GM18498 (cell line): ENCODE measurements around the gene ASB6.
"Not testable (repeated sequence)": the region's sequence is repeated elsewhere in the genome, so short reads cannot be mapped to it uniquely, and the experiment has no call there.

ENCODE experiments used
- ATAC-seq: cut with Tn5 transposase; IDR thresholded peaks from one replicate; pipeline ENCODE4 v1.9.1; 2021; ENCODE audit warnings: mild to moderate bottlenecking, moderate library complexity; ENCODE audit not compliant: unreplicated experiment

The ASB6 gene

DNA sequence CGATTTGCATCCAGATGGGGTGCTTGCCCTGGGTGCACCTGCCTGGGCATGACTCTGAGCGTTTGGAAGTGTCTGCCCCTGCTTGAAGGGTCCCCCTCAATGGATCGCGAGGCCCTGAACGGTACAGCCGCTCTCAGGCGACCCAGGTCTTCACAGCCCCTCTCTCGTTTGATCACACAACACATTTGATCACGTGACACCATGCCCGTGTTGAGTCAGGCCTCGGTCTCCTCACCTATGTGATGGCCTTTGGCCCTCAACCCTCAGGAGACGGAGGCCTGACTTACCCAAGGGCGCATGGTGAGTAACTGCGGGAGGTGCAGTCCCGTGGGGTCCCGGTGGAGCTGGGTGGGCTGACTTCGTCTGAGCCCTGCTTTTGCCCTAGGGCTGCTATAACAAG is 3.0 kb upstream of the ASB6 start:
- ATAC-seq, result no peak

- ATAC-seq, result no peak
These were observed 2.4 kb upstream of the ASB6 start for GRCh38 chr9:129644365-129644764.

- ATAC-seq, result no peak
These were observed 1.8 kb upstream of the ASB6 start for GRCh38 chr9:129643706-129644105.

GRCh38 chr9:129640871-129641749 is 841 bp downstream of the ASB6 start:
- no peak for ATAC-seq

DNA sequence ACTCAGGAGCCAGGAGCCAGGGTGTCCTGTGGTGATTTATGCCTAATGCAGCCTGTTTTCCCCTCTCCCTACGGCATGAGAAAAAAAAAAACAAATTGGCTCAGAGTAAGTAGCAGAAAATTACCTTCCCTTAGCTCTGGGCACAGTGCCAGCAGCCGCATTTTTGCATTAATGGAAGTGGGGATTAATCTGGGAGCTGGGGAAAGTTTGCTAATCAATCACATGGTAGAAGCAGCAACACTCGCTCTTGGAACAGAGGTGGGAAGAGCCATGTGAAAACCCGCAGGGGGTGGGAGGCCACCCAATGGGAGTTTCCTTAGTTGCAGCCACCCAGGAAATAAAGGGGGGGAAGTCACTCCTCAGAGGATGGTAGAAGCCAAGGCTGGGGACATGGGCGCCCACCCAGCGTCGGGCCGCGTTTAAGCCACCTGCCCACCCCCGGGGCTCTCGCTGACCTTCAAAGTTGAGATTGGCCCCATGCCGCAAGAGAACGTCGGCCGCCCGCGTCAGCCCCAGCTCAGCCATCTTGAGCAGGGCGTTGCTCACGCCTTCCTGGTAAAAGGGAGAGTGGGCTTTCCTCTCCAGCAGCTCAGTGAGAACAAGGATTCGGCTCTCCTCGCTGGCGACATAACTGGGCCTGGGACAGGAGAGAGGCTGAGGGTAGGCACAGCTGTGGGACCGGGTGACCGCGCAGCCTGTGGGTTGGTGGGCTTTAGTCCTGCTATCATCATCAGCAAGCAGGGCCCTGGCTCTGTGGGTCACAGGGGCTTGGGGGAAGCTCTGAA is 1.7 kb downstream of the ASB6 start:
- ATAC-seq, result no peak

- ATAC-seq, result no peak
These were observed 2.2 kb downstream of the ASB6 start for GRCh38 chr9:129639756-129640085.

DNA sequence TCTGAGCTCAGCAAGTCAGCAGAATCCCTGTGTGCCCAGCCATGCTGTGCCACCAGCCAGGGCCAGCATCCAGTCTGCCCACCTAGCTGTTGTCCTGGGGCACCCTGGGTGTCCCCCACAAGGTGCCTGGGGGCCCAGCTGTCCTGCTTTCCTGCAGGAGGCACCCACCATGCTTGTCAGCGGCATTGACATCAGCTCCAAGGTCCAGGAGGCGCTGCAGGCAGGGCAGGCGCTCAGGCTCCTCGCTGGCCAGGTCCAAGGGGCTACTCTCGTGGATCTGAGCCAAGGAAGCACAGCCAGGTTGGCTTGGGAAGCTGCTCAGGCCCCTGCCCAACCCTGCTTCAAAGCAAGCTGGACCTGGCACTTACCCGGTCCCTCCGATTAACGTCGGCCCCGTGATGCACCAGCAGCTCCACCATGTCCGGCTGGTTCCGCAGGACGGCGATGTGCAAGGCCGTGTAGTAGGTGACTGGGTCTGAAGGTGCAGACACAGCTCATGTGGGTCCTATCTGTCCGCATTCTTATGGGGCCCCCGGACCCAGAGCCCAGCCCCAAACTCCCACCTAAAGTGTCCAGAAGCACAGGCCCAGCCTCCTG is 2.8 kb downstream of the ASB6 start:
- ATAC-seq, result no peak

DNA sequence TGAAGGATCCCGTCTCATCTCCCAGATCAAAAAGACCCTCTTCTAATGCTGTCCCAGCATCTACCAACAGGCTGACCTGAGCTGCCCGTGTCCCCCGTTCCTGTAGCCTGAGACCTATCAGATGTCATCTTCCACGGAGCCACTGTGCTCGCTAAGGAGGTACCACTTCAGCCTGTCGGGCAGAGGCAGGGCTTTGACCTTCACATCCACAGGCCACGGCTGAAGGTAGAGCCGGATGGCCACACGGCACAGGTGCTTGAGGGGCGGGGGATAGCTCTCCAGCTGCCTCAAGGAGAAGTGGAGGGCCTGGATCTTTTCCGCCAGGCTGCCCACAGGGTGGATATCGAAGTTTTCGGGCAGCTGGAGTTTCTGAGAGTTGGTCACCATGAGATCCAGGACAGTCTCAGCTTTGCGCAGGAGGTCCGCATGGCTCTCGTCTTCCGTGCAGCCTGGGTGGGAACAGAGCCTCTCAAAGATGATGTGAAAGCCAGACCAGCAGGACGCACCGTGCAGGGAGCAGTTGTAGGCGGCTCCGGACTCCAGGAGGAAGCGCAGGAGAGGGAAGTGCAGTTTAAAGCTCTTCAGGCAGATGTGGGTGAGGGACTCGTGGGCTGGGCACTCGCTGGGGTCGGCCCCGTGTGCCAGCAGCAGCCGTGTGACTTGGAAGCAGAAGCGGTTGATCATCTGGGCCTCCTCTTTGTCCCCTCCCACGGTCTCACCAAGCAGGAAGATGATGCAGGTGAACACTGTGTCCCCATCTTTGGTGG is 4.1 kb downstream of the ASB6 start:
- ATAC-seq, result no peak

DNA sequence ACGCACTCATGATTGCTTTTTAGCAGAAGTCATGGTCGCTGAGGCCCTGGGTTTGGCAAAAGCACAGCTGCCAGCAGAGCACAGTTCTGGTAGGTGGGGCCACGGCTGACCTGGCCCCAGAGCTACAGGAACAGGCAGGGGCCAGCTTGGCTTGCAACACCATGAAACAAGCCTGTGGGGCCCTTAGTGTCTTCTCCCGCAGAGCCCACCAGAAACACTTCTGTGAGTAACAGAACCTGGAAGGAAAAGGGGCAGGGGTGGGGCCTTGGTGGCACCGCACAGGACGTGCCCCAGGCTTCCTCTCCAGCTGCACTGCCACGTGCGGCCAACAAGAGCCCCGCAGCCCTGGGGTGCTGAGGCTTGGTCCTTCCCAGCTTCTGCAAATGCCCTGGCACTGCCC is 4.8 kb downstream of the ASB6 start:
- ATAC-seq, result no peak

GRCh38 chr9:129636343-129636742 is 5.6 kb downstream of the ASB6 start:
- not testable (repeated sequence) for ATAC-seq

DNA sequence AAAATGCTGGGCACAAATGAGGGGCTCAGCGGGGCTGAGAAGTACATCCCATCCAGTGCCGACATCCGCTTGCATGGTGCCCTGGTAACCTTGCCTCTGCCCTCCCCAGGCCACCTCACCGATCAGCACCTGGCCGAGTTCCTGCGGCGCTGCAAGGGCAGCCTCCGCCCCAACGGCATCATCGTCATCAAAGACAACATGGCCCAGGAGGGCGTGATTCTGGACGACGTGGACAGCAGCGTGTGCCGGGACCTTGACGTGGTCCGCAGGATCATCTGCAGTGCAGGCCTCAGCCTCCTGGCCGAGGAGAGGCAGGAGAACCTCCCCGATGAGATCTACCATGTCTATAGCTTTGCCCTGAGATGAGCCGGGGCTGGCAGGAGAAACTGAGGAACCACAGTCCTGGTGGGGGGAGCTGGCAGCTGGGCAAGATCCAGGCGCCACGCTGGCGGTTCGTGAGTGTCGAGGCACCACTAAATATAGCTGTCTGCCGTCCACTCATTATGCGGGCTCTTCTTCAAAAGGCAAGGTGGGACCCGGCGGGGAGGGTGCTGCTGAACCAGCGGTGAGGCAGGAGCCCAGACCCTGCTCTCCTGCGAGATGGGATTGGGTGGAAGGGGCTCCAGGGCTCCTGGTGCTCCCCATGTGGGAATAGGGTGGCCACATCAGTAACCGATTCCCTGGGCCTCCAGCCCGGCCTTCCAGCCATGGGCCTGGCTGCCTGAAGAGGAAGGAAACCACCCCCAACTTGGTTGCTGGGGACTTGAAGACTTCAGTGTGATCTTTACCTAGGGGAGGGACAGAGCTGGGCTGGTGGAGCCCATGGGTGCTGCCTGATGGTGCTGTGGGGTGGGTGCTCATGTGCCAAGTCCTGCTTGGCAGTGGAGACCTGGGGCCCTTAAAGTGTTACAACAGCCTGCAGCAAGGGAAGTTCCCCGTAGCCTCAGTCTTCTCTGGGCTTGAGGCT is 6.6 kb downstream of the ASB6 start:
- no peak for ATAC-seq

DNA sequence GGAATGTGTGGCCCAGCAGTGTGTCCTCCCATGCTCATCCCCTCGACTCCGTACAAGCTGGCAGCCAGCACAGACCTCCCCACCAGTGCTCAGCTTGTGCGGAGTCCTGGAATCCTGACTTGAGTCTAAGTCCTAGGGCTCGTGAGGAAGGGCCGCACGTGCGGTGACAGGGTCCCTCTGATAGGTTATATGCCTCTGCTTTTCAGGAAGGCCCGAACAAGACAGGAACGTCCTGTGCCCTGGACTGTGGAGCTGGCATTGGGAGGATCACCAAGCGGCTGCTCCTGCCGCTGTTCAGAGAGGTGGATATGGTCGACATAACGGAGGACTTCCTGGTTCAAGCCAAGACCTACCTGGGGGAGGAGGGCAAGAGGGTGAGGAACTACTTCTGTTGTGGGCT is 8.1 kb downstream of the ASB6 start:
- ATAC-seq, result no peak

- no peak for ATAC-seq
These were observed 8.7 kb downstream of the ASB6 start for GRCh38 chr9:129633207-129633606.

DNA sequence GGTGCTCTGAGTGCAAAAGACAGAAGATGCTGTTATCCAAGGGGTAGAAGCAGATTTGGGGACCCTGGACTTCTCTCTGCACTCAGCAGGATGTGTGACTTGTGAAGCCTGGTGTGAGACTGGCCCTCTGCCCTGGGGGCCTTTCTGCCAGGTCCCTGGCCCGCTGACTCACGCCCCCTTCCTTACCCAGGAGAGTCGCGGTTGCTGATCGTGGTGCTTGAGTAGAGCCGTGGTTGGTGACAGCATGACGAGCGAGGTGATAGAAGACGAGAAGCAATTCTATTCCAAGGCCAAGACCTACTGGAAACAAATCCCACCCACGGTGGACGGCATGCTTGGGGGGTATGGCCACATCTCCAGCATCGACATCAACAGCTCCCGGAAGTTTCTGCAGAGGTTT is 9.5 kb downstream of the ASB6 start:
- ATAC-seq, result no peak

GRCh38 chr9:129631674-129632129 is 10.2 kb downstream of the ASB6 start:
- ATAC-seq, result no peak

- ATAC-seq, result no peak
These were observed 10.8 kb downstream of the ASB6 start for GRCh38 chr9:129630967-129631673.

- ATAC-seq, result no peak
These were observed 12.6 kb downstream of the ASB6 start for GRCh38 chr9:129629251-129629820.

- ATAC-seq, result no peak
These were observed 13.2 kb downstream of the ASB6 start for GRCh38 chr9:129628709-129629108.
